Measurements from ENCODE around the gene WRAP73.

The WRAP73 gene

GRCh38 chr1:3681231-3681897 is 31.5 kb upstream of the WRAP73 start:
- DNase-seq, result no peak

GRCh38 chr1:3680488-3681230 is 30.8 kb upstream of the WRAP73 start:
- peak; percentile 54 for DNase-seq

- DNase-seq, result no peak
Measured at GRCh38 chr1:3679799-3680453, 30.0 kb upstream of the WRAP73 start.

GRCh38 chr1:3679098-3679555 is 29.2 kb upstream of the WRAP73 start:
- DNase-seq, result no peak

DNA sequence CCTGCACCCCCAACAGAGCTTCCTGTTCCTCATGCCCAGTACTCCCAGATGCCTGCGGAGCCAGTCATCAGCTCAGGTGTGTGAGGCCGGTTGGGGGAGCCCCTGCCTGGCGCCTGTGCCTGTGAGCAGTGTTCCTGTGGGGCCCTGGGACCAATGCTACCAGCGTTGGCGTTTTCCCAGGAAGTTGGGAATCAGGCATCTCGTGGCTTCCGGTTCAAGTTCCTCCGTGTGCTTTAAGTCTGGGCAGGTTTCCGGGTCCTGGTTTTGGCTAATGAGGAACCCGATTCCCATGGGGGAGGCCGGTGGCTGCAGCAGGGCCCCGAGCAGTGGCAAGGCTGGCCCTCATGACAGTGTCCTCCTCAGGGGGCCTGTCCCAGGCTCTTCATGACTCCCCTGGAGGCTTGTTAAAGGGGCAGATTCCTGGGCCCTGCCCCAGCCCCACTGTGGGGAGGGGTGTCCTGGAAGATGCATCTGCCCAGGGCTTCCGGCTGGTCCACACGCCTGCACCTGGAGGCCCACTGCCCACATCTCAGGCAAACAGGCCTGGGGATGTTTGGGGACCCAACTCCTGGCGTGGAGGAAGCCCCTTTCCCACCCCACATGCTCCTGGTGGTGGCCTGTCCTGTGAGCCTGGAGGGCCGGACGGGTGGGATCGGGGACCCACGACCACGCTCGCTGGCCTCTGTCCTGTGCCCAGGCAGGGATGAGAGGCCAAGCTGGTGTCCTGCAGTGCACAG is 28.6 kb upstream of the WRAP73 start:
- no peak for DNase-seq

GRCh38 chr1:3677484-3677883 is 27.6 kb upstream of the WRAP73 start:
- no peak for DNase-seq

DNA sequence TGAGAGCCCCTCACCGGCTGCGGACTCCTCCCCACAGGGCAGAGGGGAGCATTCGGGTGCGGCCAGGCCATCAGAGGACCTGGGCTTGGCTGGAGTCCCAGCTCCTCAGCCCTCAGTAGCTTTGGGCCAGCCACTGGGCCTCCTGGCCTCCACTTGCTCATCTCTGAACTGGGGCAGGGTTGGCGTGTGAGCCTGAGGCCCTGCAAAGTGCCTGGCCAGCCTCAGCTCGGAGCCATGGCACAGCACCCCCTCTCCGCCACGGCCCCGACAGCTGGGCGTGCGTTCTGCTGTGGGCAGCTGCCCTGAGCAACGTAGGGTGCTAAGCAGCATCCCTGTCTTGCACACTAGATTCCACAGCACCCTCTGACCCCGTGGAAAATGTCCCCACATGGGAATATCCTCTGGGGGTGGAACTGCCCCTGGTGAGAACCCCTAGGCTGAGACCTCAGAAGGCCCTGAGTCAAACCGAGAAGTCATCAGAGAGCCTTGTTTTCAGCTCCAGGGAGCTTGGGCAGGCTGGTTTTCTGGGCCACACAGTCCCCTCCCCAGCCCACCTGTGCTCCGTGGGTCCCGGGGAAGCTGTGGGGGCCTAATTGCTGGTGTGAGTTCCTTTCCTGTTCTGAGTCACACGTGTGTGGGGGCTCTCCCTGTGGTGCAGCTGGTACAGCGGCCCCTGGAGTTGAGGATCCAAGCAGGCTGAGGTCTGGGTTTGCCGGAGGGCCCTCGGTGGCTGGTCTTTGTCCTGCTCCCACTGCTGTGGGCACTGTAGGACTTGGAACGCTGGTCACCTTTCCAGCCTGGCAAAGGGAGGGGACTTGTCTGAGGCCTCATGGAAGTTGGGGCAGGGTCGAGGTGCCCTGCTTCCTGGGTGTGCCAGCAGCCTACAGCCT is 26.9 kb upstream of the WRAP73 start:
- no peak for DNase-seq

DNA sequence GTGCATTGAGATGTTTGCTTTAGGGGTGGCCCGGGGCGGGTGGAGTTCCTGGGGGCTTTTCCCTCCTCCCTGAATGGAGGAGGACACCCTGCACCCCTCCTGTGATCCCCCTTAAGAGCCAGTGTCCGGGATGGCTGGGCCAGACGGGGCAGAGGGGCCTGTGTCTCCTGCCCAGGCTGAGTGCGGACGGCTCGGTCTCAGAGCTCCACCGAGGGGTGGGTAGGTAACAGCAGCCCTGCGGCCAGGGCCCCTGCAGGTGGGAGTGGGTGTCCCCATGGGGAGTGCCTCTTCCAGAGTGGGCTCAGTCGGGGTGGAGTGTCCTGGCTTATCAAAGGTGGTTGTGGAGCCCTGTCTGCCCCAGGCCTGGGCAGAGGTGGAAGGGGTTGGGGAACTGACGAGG is 25.5 kb upstream of the WRAP73 start:
- no peak for DNase-seq

DNA sequence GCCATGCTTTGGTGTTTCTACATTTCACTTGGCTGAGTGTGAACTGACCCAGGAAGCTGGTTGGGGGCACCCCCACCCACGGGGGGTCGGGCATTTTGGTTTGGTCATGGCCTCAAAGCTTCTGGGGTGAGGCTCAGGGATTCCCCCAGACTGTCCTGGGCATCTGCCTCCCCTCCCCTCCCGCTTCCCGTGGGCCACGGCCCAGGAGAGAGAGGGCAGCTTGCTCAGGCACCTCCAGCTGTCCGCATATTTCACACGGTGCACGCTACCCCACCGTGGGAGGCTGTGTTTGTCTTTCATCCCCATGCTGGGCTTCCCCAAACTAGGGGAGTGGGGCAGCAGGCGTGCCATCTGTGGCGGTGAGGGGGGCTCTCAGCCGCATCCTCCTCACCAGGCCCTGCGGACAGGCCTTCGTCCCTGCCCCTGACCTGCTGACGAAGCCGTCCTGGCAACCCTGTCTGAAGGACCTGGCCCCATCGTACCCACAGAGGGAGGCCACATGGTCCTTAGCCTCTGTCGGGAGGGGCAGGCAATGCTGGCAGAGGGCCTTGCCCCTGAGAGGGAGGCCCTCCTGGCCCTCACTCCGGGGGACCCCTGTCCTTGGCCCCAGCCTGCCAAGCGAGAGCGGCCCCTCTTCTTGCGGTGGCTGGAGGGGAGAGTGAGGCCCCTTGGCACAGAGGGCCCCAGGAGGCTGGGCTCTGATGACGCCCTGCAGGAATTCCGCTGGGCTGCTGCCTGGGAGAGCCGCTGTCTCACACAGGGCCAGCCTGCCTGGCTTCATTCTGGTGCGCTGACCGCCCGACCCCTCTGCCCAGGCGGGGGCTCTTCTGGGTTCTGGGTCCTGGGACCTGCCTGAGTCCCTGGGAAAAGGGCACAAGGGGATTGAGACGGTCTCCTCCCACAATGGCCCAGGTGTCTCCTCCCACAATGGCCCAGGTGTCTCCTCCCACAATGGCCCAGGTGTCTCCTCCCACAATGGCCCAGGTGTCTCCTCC is 24.5 kb upstream of the WRAP73 start:
- no peak for DNase-seq

DNA sequence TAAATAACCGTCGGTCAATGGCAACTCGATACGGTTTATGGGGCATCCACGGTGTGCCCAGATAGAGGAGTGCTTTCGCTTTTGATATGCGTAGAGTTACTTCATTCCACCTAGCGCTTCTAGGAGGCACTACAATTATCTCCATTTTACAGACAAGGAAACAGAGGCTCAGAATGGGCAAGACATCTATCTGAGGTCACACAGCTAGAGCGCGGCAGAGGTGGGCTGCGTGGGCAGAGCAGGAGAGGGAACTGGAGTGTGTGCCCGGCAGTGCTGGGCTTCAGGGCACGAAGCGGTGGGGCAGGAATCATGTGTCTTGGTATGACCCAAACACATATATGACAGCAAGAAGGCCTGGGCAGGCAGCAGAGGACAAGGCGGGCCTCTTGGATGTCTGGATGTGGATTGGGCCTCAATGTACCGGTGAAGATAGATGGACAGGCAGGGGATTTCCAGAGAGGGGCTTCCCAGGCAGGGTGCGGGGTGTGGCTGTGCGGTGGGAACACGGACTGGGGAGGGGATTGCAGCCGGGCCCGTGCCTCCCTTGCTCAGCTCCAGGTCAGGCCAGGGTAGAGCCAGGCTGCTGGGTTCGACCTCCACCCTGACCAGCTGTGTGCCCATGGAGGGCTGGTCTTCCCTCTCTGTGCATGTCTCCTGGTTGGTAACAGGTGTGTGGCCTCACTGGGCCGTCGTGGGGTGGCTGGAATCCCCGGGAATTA is 23.6 kb upstream of the WRAP73 start:
- no peak for DNase-seq

GRCh38 chr1:3672971-3673361 is 23.1 kb upstream of the WRAP73 start:
- DNase-seq, result no peak

DNA sequence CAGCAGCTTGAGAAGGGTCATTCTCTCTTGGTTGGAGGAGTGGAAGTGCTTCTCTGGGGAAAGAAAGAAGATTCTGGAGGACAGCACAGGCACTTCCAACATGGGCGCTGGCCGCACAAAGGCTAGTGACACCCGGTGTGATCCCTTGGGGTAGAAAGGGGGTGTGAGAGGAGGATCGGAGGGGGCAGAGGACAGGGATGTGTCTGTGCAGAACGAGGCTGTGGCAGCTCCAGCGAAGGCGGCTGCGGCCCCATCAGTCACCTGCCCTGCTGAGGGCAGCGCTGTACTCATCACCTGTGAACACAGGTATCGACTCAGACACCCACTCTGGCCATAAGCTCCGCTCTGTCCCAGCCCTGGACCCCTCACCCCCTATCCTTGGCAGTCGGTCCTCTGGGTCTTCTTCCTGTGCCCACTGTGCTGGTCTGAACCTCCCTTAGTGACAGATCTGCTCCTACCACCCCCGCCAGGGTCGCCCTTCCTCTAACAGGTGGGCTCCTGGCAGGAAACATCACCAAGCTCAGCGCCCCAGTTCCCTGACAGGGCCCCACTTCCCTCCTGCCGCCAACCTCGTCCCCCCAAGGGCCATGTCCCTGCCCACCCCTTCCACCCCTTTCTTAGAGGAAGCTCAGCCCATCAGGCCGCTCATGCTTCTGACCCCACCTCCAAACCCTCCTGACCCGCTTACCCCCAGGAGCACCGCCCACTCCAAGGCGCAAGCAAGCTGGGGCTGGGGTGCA is 22.5 kb upstream of the WRAP73 start:
- DNase-seq, result no peak

DNA sequence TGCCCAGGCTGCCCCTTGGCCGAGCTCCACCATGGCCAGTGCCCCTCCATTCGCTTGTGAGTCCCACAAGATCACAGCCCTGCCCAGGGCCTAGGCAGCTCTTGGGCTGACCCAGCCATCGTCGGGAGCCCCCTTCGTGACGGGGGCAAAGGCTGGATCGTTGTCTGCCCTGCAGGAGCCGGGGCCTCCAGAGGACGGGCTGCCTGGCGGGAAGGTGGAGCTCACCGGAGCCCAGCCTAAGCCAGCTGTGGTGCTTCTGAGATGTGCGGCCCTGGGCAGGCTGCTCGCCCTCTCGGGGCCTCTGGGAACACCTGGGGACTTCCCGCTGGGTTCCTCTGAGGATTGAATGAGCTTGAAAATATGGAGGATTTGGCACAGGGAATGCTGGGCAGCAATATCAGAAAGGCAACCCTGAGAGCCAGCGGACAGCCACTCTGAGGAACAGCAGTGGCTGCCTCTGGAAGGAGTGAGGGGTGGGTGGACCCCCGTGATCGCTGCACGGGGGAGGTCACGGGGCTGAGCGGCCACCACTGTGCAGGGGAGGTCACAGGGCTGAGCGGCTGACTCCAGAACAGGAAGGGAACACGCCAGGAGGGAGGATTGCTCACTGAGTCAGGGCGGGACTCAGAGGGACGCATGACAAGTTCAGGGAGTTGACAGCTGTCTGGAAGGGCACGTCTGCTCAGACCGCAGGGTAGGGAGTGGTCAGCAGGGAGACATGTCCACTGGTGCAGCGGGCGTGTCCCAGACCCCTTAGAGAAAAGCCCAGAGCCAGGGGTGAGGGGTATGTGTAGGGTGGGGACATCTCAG is 21.7 kb upstream of the WRAP73 start:
- DNase-seq, result no peak

DNA sequence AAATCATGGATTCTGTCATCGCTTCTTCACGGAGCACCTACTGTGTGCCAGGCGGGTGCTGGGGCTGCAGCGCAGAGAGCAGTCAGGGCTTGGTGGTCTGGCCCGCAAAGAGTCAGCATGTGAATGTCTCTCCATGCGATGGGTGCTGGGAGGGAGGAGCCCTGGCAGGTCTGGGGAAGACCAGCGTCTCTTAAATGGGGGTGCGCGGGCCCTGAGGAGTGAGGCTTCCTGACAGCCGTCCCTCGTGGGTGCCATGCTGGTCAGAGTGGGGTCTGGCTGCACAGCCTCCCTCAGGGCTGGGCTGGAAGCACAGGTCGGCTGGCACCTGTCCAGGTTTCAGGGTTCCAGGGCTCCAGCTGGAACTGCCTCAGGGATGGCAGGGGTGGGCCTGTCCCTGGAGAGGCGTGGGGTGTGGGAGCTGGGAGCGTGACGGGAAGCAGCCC is 20.9 kb upstream of the WRAP73 start:
- DNase-seq, result no peak

DNA sequence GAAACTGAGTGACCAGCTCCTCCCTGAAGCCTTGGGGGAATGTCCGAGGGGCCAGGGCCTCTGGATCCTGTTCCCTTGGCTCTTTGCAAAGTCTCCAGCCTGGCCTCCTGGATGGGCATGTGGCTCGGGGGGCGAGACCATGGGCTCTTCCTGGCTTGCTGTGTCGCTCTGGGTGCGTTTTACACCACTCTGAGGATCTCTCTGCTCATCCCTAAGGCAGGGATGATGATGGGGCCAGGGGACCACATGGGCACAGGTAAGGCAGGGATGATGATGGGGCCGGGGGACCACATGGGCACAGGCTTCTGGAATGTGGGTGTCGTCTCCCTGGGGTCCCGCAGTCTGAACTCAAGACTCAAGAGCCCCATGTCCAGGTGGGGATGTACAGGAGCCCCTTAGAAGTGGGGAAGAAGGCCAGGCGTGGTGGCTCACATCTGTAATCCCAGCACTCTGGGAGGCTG is 20.1 kb upstream of the WRAP73 start:
- no peak for DNase-seq

GRCh38 chr1:3669421-3669821 is 19.5 kb upstream of the WRAP73 start:
- no peak for DNase-seq

- DNase-seq, result peak; percentile 97
Measured at GRCh38 chr1:3668585-3669300, 18.8 kb upstream of the WRAP73 start.

GRCh38 chr1:3668148-3668547 is 18.2 kb upstream of the WRAP73 start:
- DNase-seq, result peak; percentile 58

Measured in DMS79 treated with DMSO at 0.1 percent for 48 hours (cell line).